HL-60 (cell line): ENCODE measurements around the gene IQCE.

Experiments
- DNase-seq, 2 experiments: peaks; one replicate each; pipeline ENCODE4 v3.0.0-alpha.2; 2010 to 2020; ENCODE audit warnings: low read depth in 1 of 2, low spot score in 1 of 2
- H3K27ac ChIP-seq: fragments of 250-450 bp; sonication (Bioruptor Pico); replicated peaks from 2 replicates; pipeline ENCODE4 v1.5.1; 2020; ENCODE audit warnings: mild to moderate bottlenecking, moderate library complexity
- H3K27me3 ChIP-seq: fragments of 250-450 bp; sonication (Bioruptor Pico); 2 replicates; pipeline ENCODE4 v1.5.1; 2021; ENCODE audit warnings: mild to moderate bottlenecking, moderate library complexity; ENCODE audit not compliant: insufficient read depth, poor library complexity, severe bottlenecking
- H3K4me3 ChIP-seq: replicated peaks from 2 replicates; pipeline ENCODE4 v1.5.1; 2011; ENCODE audit warnings: mild to moderate bottlenecking, control low read depth, low read length; ENCODE audit not compliant: insufficient read depth
- CTCF ChIP-seq: IDR thresholded peaks from one replicate; pipeline ENCODE4 v1.5.1; 2011; ENCODE audit warnings: low read length, control low read depth, inconsistent platforms; ENCODE audit not compliant: insufficient read depth
- GABPA ChIP-seq: IDR thresholded peaks from 2 replicates; pipeline ENCODE4 v1.6.1; 2012; ENCODE audit warnings: low read depth
- POLR2AphosphoS5 ChIP-seq: IDR thresholded peaks from 2 replicates; pipeline ENCODE4 v1.6.1; 2012; ENCODE audit warnings: low read depth
- REST ChIP-seq: IDR thresholded peaks from 2 replicates; pipeline ENCODE4 v1.6.1; 2012; ENCODE audit warnings: low read depth; ENCODE audit not compliant: insufficient replicate concordance
- SPI1 ChIP-seq: IDR thresholded peaks from 2 replicates; pipeline ENCODE4 v1.6.1; 2012; ENCODE audit warnings: low read depth, mild to moderate bottlenecking, borderline replicate concordance

IQCE gene

GRCh38 chr7:2619116-2619515, 60.3 kb downstream of the IQCE start:
- Histone ChIP-seq H3K4me3 (no peak overlapping the region), H3K27me3 (no peaks in the 10 kb centered on the region), H3K27ac (no peak overlapping the region)
- DNase-seq: no peak
- TF ChIP-seq REST (no peak), CTCF (no peak), SPI1 (no peak), POLR2AphosphoS5 (no peak), GABPA (no peak)

- H3K27ac ChIP-seq: no peak overlapping the region
- no peak overlapping the region for H3K4me3 ChIP-seq
- no peaks in the 10 kb centered on the region for H3K27me3 ChIP-seq
- no peak for DNase-seq
- TF ChIP-seq GABPA (no peak), SPI1 (no peak), CTCF (no peak), POLR2AphosphoS5 (no peak), REST (no peak)
Observed at GRCh38 chr7:2621061-2621828, 62.5 kb downstream of the IQCE start.

GRCh38 chr7:2621948-2622640, 63.3 kb downstream of the IQCE start:
- H3K27ac ChIP-seq: no peak overlapping the region
- no peak for DNase-seq
- TF ChIP-seq CTCF: no peak
- no peak for TF ChIP-seq POLR2AphosphoS5
- TF ChIP-seq SPI1: no peak
- no peak for TF ChIP-seq REST
- TF ChIP-seq GABPA: no peak
- H3K27me3 ChIP-seq: no peaks in the 10 kb centered on the region
- no peak overlapping the region for H3K4me3 ChIP-seq
